GM10248 (cell line): ENCODE data around the gene ENTREP3.

Experiments
- CTCF ChIA-PET: fragments of 300-600 bp; sonication (Branson Sonifier 250); formaldehyde crosslinking; extraction: SDS; loops from one replicate; lab custom pipeline; 2021; ENCODE audit warnings: antibody characterized with exemption; lab: Yijun Ruan, JAX
- POLR2A ChIA-PET: fragments of 350-650 bp; sonication (Branson Sonifier 250); formaldehyde crosslinking; extraction: SDS; loops from one replicate; lab custom pipeline; 2020; ENCODE audit warnings: antibody characterized with exemption; lab: Yijun Ruan, JAX
- DNase-seq: peaks from one replicate; pipeline ENCODE4 v3.0.0; 2012; ENCODE audit errors: extremely low spot score
- TF ChIP-seq, protein P1 (sequence below): IDR thresholded peaks from 2 replicates; pipeline ENCODE4 v1.5.1; 2012; ENCODE audit warnings: mild to moderate bottlenecking, low read depth; ENCODE audit errors: extremely low read depth, missing control alignments, control extremely low read depth

The ENTREP3 gene

DNA sequence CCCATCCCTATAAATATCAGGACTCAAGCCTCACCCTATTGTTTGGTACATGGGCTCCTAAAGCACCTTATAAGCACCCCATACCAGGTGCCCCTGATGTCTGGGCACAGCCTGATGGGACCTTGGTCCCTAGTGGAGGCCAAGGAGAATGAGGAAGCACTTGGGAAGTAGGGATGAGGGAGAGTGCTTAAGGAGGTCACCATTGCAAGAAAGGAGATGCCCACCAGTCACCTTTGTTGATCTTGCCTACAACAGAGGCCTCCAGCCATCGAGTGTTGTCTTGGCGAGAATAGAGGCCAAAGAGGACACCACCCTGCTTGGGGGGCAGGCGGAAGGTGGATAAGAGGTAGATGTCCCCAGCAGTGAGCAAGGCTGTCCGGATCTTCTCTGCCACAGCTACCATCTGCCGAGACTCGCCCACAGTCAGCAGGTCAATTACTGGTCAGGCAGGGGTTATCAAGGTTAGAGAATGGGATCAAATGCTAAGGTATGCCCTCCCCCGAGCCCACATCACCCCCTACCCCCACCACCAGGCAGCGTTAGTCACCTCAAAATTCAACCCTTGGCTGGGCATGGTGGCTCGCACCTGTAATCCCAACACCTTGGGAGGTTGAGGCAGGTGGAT lies 49.2 kb downstream of the ENTREP3 start:
- ChIA-PET CTCF (interaction anchor here (1.5 to 9.1 kb wide), 6 partner anchors 9 to 142 kb away, joined by 3 to 88 read pairs (median 18); a partner anchor contains a TSS), POLR2A (no interaction called here)
- TF ChIP-seq, protein P1, sequence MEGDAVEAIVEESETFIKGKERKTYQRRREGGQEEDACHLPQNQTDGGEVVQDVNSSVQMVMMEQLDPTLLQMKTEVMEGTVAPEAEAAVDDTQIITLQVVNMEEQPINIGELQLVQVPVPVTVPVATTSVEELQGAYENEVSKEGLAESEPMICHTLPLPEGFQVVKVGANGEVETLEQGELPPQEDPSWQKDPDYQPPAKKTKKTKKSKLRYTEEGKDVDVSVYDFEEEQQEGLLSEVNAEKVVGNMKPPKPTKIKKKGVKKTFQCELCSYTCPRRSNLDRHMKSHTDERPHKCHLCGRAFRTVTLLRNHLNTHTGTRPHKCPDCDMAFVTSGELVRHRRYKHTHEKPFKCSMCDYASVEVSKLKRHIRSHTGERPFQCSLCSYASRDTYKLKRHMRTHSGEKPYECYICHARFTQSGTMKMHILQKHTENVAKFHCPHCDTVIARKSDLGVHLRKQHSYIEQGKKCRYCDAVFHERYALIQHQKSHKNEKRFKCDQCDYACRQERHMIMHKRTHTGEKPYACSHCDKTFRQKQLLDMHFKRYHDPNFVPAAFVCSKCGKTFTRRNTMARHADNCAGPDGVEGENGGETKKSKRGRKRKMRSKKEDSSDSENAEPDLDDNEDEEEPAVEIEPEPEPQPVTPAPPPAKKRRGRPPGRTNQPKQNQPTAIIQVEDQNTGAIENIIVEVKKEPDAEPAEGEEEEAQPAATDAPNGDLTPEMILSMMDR = no peak
- no peak for DNase-seq

DNA sequence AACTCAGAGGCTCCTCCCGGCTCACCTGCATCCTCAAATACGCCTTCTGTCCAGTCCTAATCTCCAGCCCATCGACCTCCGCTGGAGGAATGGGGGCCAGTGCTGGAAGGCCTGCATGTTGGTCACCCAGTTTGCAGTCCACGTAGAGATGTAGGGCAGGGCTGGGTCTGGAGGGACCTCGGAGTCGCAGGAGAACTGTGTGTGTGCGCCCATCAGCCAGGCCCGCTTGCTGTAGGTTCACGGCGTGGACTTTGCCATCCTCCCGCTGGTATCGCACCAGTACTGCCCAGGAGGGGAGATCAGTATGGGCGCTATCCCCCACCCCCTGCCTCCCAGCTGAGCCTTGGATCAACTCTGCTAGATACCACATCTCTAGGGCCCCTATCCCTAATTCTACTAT lies 50.2 kb downstream of the ENTREP3 start:
- ChIA-PET POLR2A (no interaction called here), CTCF (interaction anchor here (3.5 to 9.1 kb wide), 3 partner anchors 8 to 21 kb away, joined by 28 to 88 read pairs (median 76); no protein-coding TSS in a partner anchor)
- no peak for DNase-seq
- TF ChIP-seq, protein P1 = no peak

GRCh38 chr1:155202731-155203515 lies 52.4 kb downstream of the ENTREP3 start:
- no peak for DNase-seq
- POLR2A ChIA-PET = no interaction called here
- TF ChIP-seq, protein P1 = no peak
- CTCF ChIA-PET = interaction anchor here (0.7 to 9.1 kb wide), 8 partner anchors 10 to 112 kb away, joined by 3 to 88 read pairs (median 6); partner anchors contain the start of gene KRTCAP2

GRCh38 chr1:155202198-155202597 lies 53.1 kb downstream of the ENTREP3 start:
- ChIA-PET CTCF (interaction anchor here (1.1 to 9.1 kb wide), 4 partner anchors 9 to 48 kb away, joined by 3 to 88 read pairs (median 43); partner anchors contain the start of gene KRTCAP2), POLR2A (no interaction called here)
- DNase-seq = no peak
- TF ChIP-seq, protein P1 = no peak

DNA sequence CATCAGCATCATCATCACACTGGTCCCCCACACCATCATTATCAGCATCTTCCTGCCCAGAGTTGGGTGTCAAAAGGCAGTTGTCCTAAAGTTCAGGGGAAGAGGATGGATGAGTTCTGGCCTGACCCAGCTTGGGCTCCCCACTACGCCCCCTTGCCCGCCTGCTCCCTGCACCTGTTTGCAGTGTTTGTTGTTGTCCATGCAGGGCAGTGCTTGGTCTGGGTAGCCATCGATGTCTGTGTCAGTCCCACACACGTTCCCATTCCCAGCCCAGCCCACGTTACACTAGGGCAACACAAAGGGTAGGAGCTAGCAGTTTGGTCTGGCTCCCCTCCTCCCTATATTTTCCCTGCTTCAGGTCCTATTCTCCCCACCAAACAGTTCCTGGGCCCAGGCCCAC lies 54.4 kb downstream of the ENTREP3 start:
- CTCF ChIA-PET = interaction anchor here (1.1 to 8.1 kb wide), 3 partner anchors 25 to 50 kb away, joined by 5 to 88 read pairs (median 10); partner anchors contain the start of gene KRTCAP2
- POLR2A ChIA-PET = no interaction called here
- DNase-seq = no peak
- TF ChIP-seq, protein P1 = no peak

DNA sequence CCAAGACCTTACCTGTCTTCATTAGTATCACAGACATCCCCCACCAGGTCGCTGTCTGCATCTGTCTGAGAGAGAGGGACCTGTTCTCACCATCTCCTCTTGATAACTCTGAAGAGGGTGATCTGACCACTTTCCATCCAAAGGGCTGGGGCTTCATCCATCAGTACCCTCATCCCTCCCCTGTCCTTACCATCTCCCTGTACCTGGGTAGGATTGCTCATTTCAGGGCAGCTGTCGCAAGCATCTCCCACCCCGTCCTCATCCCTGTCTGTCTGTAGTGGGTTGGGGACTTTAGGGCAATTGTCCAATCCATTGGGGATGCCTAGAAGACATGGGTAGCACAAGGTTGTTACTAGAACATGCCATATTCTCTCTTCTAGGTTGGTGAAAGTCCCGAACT lies 55.5 kb downstream of the ENTREP3 start:
- POLR2A ChIA-PET = no interaction called here
- DNase-seq = no peak
- CTCF ChIA-PET = interaction anchor here (1.0 kb wide), 1 partner anchor 8 kb away, joined by 3 read pairs; the partner anchor contains the start of genes MTX1 and THBS3
- TF ChIP-seq, protein P1 = no peak
